HEK293 (cell line): ENCODE results near the gene BEND6.

Experiments
- BCL6B ChIP-seq: fragments of 450-650 bp; formaldehyde crosslinking; IDR thresholded peaks from 2 replicates; pipeline ENCODE4 v1.5.1; 2017; ENCODE audit warnings: missing biosample characterization, missing genetic modification characterization
- HOXD13 ChIP-seq: sonication (generic); formaldehyde crosslinking; IDR thresholded peaks from 2 replicates; pipeline ENCODE4 v1.8.0; 2022; ENCODE audit warnings: missing genetic modification reagents, borderline replicate concordance
- IKZF3 ChIP-seq: fragments of 450-650 bp; IDR thresholded peaks from 2 replicates; pipeline ENCODE4 v1.5.0; 2018; ENCODE audit warnings: missing biosample characterization, mild to moderate bottlenecking, missing genetic modification characterization, moderate library complexity
- KLF7 ChIP-seq: fragments of 450-650 bp; formaldehyde crosslinking; IDR thresholded peaks from 2 replicates; pipeline ENCODE4 v1.5.1; 2016; ENCODE audit warnings: missing biosample characterization, missing genetic modification characterization, borderline replicate concordance
- KLF9 ChIP-seq: fragments of 450-650 bp; formaldehyde crosslinking; IDR thresholded peaks from 2 replicates; pipeline ENCODE4 v1.5.1; 2016; ENCODE audit warnings: missing biosample characterization, missing genetic modification characterization, low read depth
- OVOL3 ChIP-seq: fragments of 450-650 bp; formaldehyde crosslinking; IDR thresholded peaks from 2 replicates; pipeline ENCODE4 v1.5.1; 2016; ENCODE audit warnings: missing biosample characterization, missing genetic modification characterization
- PRDM1 ChIP-seq: fragments of 450-650 bp; formaldehyde crosslinking; IDR thresholded peaks from 2 replicates; pipeline ENCODE4; 2016; ENCODE audit warnings: missing biosample characterization, missing genetic modification characterization
- REST ChIP-seq: fragments of 450-650 bp; formaldehyde crosslinking; IDR thresholded peaks from 2 replicates; pipeline ENCODE4 v1.5.1; 2016; ENCODE audit warnings: missing biosample characterization, missing genetic modification characterization
- SALL2 ChIP-seq: fragments of 450-650 bp; formaldehyde crosslinking; IDR thresholded peaks from 2 replicates; pipeline ENCODE4 v1.5.0; 2017; ENCODE audit warnings: missing biosample characterization, mild to moderate bottlenecking, missing genetic modification characterization, borderline replicate concordance
- SP7 ChIP-seq: fragments of 450-650 bp; formaldehyde crosslinking; IDR thresholded peaks from 2 replicates; pipeline ENCODE4 v1.5.1; 2016; ENCODE audit warnings: missing biosample characterization, missing genetic modification characterization
- YY1 ChIP-seq: fragments of 450-650 bp; formaldehyde crosslinking; IDR thresholded peaks from 2 replicates; pipeline ENCODE4 v1.5.1; 2018; ENCODE audit warnings: missing biosample characterization, missing genetic modification characterization
- ZBTB21 ChIP-seq: fragments of 450-650 bp; formaldehyde crosslinking; IDR thresholded peaks from 2 replicates; pipeline ENCODE4 v1.5.1; 2017; ENCODE audit warnings: missing biosample characterization, missing genetic modification characterization
- ZBTB7A ChIP-seq: fragments of 450-650 bp; formaldehyde crosslinking; IDR thresholded peaks from 2 replicates; pipeline ENCODE4 v1.5.1; 2016; ENCODE audit warnings: low read depth, missing biosample characterization, missing genetic modification characterization
- ZFP37 ChIP-seq: fragments of 450-650 bp; formaldehyde crosslinking; IDR thresholded peaks from 2 replicates; pipeline ENCODE4 v1.5.1; 2016; ENCODE audit warnings: missing biosample characterization, missing genetic modification characterization
- ZNF132 ChIP-seq: fragments of 450-650 bp; formaldehyde crosslinking; IDR thresholded peaks from 2 replicates; pipeline ENCODE4 v1.5.1; 2017; ENCODE audit warnings: missing biosample characterization, missing genetic modification characterization, borderline replicate concordance
- ZNF2 ChIP-seq: fragments of 450-650 bp; formaldehyde crosslinking; IDR thresholded peaks from 2 replicates; pipeline ENCODE4 v1.5.1; 2016; ENCODE audit warnings: missing biosample characterization, missing genetic modification characterization
- ZNF274 ChIP-seq, 2 experiments: fragments of 200-500 bp in 1 of 2; fragments of 450-650 bp in 1 of 2; sonication (Bioruptor generic) in 1 of 2; formaldehyde crosslinking in 1 of 2; IDR thresholded peaks; 2 replicates each; pipeline versions ENCODE4 v1.5.1 to v1.6.1; 2014 to 2016; ENCODE audit warnings: borderline replicate concordance in 1 of 2, inconsistent platforms in 1 of 2, low read length in 1 of 2, missing biosample characterization in 1 of 2, missing genetic modification characterization in 1 of 2
- ZNF302 ChIP-seq: fragments of 450-650 bp; formaldehyde crosslinking; IDR thresholded peaks from 2 replicates; pipeline ENCODE4 v1.5.1; 2016; ENCODE audit warnings: missing biosample characterization, missing genetic modification characterization, low read depth
- ZNF354C ChIP-seq: fragments of 450-650 bp; formaldehyde crosslinking; IDR thresholded peaks from 2 replicates; pipeline ENCODE4 v1.5.1; 2016; ENCODE audit warnings: missing biosample characterization, missing genetic modification characterization, low read depth, borderline replicate concordance
- ZNF394 ChIP-seq: fragments of 450-650 bp; formaldehyde crosslinking; IDR thresholded peaks from 2 replicates; pipeline ENCODE4 v1.5.1; 2016; ENCODE audit warnings: missing biosample characterization, missing genetic modification characterization, mild to moderate bottlenecking, moderate library complexity, borderline replicate concordance
- ZNF404 ChIP-seq: fragments of 450-650 bp; formaldehyde crosslinking; IDR thresholded peaks from 2 replicates; pipeline ENCODE4 v1.5.1; 2017; ENCODE audit warnings: missing biosample characterization, missing genetic modification characterization
- ZNF449 ChIP-seq: fragments of 450-650 bp; formaldehyde crosslinking; IDR thresholded peaks from 2 replicates; pipeline ENCODE4 v1.5.1; 2017; ENCODE audit warnings: missing biosample characterization, mild to moderate bottlenecking, missing genetic modification characterization, moderate library complexity
- ZNF510 ChIP-seq: fragments of 450-650 bp; formaldehyde crosslinking; IDR thresholded peaks from 2 replicates; pipeline ENCODE4 v1.5.1; 2018; ENCODE audit warnings: mild to moderate bottlenecking, missing genetic modification characterization, missing biosample characterization; ENCODE audit not compliant: insufficient replicate concordance
- ZNF548 ChIP-seq: fragments of 450-650 bp; formaldehyde crosslinking; IDR thresholded peaks from 2 replicates; pipeline ENCODE4 v1.5.1; 2016; ENCODE audit warnings: missing biosample characterization, missing genetic modification characterization
- ZNF558 ChIP-seq: fragments of 450-650 bp; formaldehyde crosslinking; IDR thresholded peaks from 2 replicates; pipeline ENCODE4 v1.5.1; 2016; ENCODE audit warnings: missing biosample characterization, missing genetic modification characterization
- ZNF580 ChIP-seq: fragments of 450-650 bp; formaldehyde crosslinking; IDR thresholded peaks from 2 replicates; pipeline ENCODE4 v1.5.1; 2016; ENCODE audit warnings: missing biosample characterization, missing genetic modification characterization
- ZNF585B ChIP-seq: fragments of 450-650 bp; formaldehyde crosslinking; IDR thresholded peaks from 2 replicates; pipeline ENCODE4 v1.5.1; 2016; ENCODE audit warnings: missing biosample characterization, missing genetic modification characterization
- ZNF623 ChIP-seq: fragments of 450-650 bp; formaldehyde crosslinking; IDR thresholded peaks from 2 replicates; pipeline ENCODE4 v1.5.1; 2016; ENCODE audit warnings: missing biosample characterization, missing genetic modification characterization
- ZNF626 ChIP-seq: fragments of 450-650 bp; sonication (Bioruptor Pico); formaldehyde crosslinking; IDR thresholded peaks from 2 replicates; pipeline ENCODE4 v1.5.1; 2018; ENCODE audit warnings: missing biosample characterization, missing genetic modification characterization, inconsistent platforms
- ZNF654 ChIP-seq: fragments of 450-650 bp; formaldehyde crosslinking; IDR thresholded peaks from 2 replicates; pipeline ENCODE4 v1.5.1; 2016; ENCODE audit warnings: low read depth, missing biosample characterization, missing genetic modification characterization
- ZNF704 ChIP-seq: fragments of 450-650 bp; formaldehyde crosslinking; IDR thresholded peaks from 2 replicates; pipeline ENCODE4 v1.5.1; 2016; ENCODE audit warnings: missing biosample characterization, missing genetic modification characterization
- ZNF707 ChIP-seq: fragments of 450-650 bp; formaldehyde crosslinking; IDR thresholded peaks from 2 replicates; pipeline ENCODE4 v1.5.1; 2016; ENCODE audit warnings: missing biosample characterization, missing genetic modification characterization
- ZNF785 ChIP-seq: fragments of 450-650 bp; formaldehyde crosslinking; IDR thresholded peaks from 2 replicates; pipeline ENCODE4 v1.5.1; 2016; ENCODE audit warnings: missing biosample characterization, missing genetic modification characterization
- ZNF837 ChIP-seq: fragments of 450-650 bp; formaldehyde crosslinking; IDR thresholded peaks from 2 replicates; pipeline ENCODE4 v1.5.1; 2016; ENCODE audit warnings: missing biosample characterization, missing genetic modification characterization
- ZSCAN30 ChIP-seq: fragments of 450-650 bp; IDR thresholded peaks from 2 replicates; pipeline ENCODE4 v1.5.1; 2018; ENCODE audit warnings: missing biosample characterization, mild to moderate bottlenecking, missing genetic modification characterization, moderate library complexity

Gene BEND6

GRCh38 chr6:56933650-56934049 lies 21.3 kb upstream of the BEND6 start (continued):
- TF ChIP-seq REST (tag by site-specific recombination): no peak
- no peak for TF ChIP-seq YY1
- peak; percentile 84 for TF ChIP-seq ZNF580
- TF ChIP-seq PRDM1 (tag by site-specific recombination): 0 out of 2 replicates have a peak, but pooled peaks have one; percentile 12
- no peak for TF ChIP-seq BCL6B (tag by site-specific recombination)
- TF ChIP-seq ZNF623 (tag by site-specific recombination): no peak
- no peak for TF ChIP-seq ZNF548
- TF ChIP-seq IKZF3 (tag by site-specific recombination): peak; percentile 45; the same call in 1 of the 2 replicates
- TF ChIP-seq ZNF449 (tag by site-specific recombination): no peak
- peak; percentile 58 for TF ChIP-seq SP7 (tag by site-specific recombination)
- no peak for TF ChIP-seq SALL2 (tag by site-specific recombination)
- TF ChIP-seq OVOL3: peak; percentile 73
- TF ChIP-seq ZNF704 (tag by site-specific recombination): no peak
- no peak for TF ChIP-seq ZNF837 (tag by site-specific recombination)
- TF ChIP-seq ZNF585B (tag by site-specific recombination): no peak
- no peak for TF ChIP-seq ZNF707
- TF ChIP-seq ZNF404 (tag by site-specific recombination): no peak
- no peak for TF ChIP-seq ZBTB7A (tag by site-specific recombination)
- TF ChIP-seq ZNF626 (tag by site-specific recombination): no peak
- TF ChIP-seq ZFP37: no peak
- TF ChIP-seq ZNF558: no peak
- no peak for TF ChIP-seq ZNF274 (IDR thresholded peaks at IDR 0.05; ENCODE audit: low read length)
- no peak for TF ChIP-seq ZNF274 (tag by site-specific recombination; IDR thresholded peaks at IDR 0.05; ENCODE audit: borderline replicate concordance)
- no peak for TF ChIP-seq HOXD13 (CRISPR knock-in tag)
- no peak for TF ChIP-seq KLF9 (tag by site-specific recombination)
- no peak for TF ChIP-seq ZNF302 (tag by site-specific recombination)
- no peak for TF ChIP-seq KLF7 (tag by site-specific recombination)
- TF ChIP-seq ZNF2 (tag by site-specific recombination): no peak
- no peak for TF ChIP-seq ZNF654 (tag by site-specific recombination)
- no peak for TF ChIP-seq ZNF510 (tag by site-specific recombination)
- no peak for TF ChIP-seq ZNF394 (tag by site-specific recombination)
- TF ChIP-seq ZNF785 (tag by site-specific recombination): no peak
- TF ChIP-seq ZSCAN30 (tag by site-specific recombination): 0 out of 2 replicates have a peak, but pooled peaks have one; percentile 27
- TF ChIP-seq ZNF354C (tag by site-specific recombination): no peak
- no peak for TF ChIP-seq ZBTB21 (tag by site-specific recombination)
- no peak for TF ChIP-seq ZNF132 (tag by site-specific recombination)
